GM19099 (cell line): ENCODE results near the gene P2RX6.
A peak's percentile ranks its signal among the peaks of the same experiment; 100 is the strongest.

Experiments
- POLR2A ChIP-seq: IDR thresholded peaks from 3 replicates; pipeline ENCODE4 v1.6.1; 2011; ENCODE audit warnings: low read depth; ENCODE audit not compliant: insufficient read length; ENCODE audit errors: extremely low read depth

The P2RX6 gene

GRCh38 chr22:20997536-20998257 is 17.3 kb upstream of the P2RX6 start:
- TF ChIP-seq POLR2A = peak; percentile 27

- TF ChIP-seq POLR2A = no peak
These were observed 16.3 kb upstream of the P2RX6 start for GRCh38 chr22:20998411-20999336.

DNA sequence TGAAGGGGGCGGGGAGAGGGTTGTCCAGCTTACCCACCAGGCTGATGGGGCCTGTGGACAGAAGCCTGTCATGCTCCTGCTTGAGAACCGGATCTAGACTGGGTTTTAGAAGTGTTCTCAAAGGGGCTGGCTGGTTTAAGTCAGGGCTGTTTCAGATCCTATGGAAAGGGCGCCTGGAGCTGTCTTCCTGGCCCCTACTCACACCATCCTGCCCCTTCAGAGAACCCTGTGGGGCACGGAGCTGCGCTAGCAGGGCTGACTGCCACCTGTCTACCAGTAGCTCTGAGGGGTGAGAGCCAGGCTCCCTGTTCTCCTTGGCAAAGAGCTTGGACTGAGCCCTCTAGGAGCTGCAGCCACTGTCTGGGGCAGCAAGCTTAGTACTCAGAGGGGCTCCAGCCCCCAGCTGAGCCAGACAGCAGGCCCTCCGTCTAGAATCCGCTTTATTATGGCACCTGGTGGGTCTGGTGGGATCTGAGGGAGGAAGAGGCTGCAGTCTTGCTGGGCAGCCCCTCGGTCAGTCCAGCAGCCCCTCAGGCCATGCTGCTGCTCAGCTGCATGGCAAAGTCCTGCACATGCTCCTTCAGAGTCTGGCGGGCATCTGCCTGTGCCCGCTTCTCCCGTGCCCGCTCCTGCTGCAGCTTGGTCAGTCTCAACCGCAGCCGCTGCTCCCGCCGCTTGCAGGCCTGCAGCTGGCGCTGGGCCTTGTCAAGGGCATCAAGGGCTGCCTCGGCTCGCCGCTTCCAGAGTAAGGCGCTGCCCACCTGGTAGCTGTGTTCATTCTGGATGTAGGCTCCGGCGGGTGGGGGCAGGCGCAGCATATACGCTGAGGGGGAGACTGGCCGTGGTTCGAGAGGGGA is 15.4 kb upstream of the P2RX6 start:
- TF ChIP-seq POLR2A = no peak

GRCh38 chr22:21000207-21000986 is 14.6 kb upstream of the P2RX6 start:
- peak; percentile 23 for TF ChIP-seq POLR2A

DNA sequence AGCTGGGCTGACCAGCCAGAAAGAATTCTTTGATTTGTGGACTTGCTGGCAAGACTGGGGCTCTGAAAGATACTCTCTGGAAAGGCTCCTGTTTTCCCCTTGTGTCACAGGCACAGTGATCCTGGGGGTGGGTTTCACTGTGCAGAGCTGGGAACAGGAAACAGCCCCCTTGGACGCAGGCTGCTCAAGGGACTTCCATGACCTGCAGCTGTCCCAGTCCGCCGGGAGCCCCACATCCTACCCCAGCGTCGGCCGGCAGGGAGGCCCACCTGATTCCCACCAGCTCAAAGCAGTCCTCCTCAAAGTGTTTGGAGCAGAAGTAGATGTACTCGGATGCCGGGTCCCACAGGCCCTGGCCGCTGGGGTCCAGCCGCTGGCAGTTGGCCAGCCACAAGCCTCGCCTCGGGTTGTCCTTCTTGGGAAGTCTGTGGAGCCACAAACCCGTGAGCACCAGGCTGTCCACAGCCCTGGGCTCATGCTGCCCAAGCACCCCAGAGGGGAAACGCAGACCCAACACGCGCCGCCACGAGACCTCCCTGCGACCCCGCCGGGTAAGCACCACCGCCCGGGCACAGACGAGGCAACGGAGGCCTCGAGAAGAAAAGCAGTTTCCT is 13.9 kb upstream of the P2RX6 start:
- TF ChIP-seq POLR2A = no peak

DNA sequence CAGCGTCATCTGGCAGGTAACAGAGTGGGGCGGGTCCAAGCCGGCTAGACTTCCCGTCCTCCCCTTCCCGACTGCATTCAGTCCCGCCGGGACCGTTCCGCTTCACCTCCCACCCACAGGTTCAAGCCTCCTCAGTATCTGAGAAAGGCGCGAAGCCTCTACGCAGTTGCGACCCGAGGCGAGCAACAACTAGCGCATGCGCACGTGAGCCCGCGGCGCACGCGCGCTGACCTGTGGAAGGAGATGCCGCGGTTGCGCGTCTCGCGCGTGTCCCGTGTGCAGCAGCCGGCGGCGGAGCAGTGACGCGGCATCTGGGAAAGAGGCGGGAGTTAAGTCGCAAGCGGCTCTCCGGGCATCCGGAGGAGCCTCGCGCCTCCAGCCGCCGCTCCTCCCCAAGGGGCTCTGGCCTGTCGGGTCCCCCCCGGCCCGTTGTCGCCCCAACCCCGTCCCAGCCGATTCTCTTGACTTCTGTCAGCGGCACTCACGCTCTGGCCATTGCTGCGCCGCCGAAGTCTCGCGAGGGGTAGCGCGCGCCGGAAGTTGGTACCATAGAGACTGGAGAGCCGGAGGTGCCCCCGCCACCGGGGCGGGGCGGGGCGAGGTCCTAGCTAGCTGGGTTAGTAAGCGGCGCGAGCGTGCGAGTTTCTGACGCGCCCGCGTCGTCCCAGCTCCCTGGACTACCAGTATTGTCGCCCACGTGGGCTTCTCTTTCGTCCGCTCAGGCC is 13.2 kb upstream of the P2RX6 start, which contains the start of gene THAP7:
THAP7 (minus strand) TSS at position 518 of the 725 bp plus-strand sequence; CDS start at position 311, 207 bp downstream.
- peak; percentile 97 for TF ChIP-seq POLR2A

DNA sequence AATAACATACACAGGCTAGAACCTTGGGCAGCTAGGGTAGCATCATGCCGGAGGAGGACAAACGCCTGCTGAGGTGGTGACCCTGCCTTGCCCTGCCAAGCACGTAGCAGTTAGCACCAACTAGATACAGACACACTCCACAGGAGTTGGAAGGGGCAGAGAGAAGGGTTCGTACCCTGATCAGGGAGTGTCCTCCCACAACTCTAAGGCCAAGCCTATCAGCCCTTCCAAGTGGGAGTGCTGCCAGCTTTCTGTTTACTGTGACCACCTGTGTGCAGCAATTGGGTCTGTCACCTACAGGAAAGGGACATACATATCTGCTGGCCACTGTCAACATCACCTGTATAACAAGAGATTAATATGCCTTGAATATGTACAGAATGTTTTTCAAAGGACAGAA is 11.2 kb upstream of the P2RX6 start:
- TF ChIP-seq POLR2A = no peak

- TF ChIP-seq POLR2A = no peak
These were observed 5.1 kb upstream of the P2RX6 start for GRCh38 chr22:21009638-21010425.

- TF ChIP-seq POLR2A = no peak
These were observed 4.4 kb upstream of the P2RX6 start for GRCh38 chr22:21010426-21011113.

DNA sequence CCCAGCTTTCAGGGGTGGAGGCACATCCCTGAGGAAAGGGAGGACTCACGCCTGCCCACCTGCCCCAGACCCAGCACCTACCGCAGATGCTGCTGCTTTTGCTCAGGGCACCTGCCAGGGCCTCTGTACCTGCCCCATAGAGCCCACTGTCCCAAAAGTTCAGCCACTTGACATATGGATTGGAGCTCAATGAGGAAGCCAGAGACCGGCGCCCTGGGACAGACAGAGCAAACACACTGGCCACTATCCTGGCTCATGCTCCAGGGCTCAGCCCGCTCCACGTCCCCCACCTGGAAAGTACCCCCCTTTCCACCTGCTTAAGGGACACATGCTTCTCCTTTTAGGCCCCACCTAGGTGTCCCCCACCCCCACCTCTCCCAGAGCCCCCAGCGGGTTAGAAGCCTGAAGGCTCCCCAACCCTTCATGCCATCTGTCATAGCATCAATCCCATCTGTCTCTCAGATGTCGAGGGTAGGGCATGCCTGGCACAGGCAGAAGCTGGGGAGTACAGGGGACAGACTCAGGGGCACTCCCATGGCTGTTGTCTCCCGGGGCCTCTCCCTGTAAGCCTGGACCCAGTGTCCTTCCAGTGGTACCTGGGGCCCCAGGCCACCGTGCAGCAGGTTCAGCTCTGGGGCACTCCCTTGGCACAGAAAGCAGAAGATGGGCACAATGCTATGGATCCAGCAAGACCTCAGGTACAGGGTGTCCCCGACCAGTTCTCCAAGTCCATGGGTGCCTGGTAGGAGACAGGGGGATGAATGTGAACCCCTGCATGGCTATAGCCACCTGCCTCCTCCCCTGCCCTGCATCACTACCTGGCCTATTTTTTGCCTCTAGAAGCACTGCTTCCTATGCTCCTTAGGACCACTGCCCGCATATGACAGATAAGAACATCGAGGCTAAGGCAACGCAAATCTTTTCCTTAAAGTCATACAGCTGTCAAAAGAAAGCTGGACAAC is 2.2 kb upstream of the P2RX6 start:
- TF ChIP-seq POLR2A = no peak
